Astrocyte (in vitro differentiated cells and primary cell): ENCODE measurements around the gene BMP7. TPM values are rescaled to one million over a fixed set of nuclear protein-coding genes. Genes with fewer than 3 reads are reported as not detected.

Source experiments
- DNase-seq: peaks from one replicate; pipeline ENCODE4 v3.0.0-alpha.2; 2010; ENCODE audit warnings: low read depth
- FAIRE-seq: peaks from 2 replicates; lab custom pipeline; 2011; peaks lifted over from hg19 to GRCh38; lab: Jason Lieb, UNC
- H2AFZ ChIP-seq: 2 replicates; pipeline ENCODE4 v1.6.0; 2012; ENCODE audit warnings: low read depth, low read length, inconsistent platforms
- H3K27ac ChIP-seq: 2 replicates; pipeline ENCODE4 v1.5.1; 2011; ENCODE audit warnings: low read depth, low read length, inconsistent platforms
- H3K27me3 ChIP-seq: 2 replicates; pipeline ENCODE4 v1.6.0; 2011; ENCODE audit warnings: low read length, inconsistent platforms; ENCODE audit not compliant: insufficient read depth
- H3K36me3 ChIP-seq: 2 replicates; pipeline ENCODE4 v1.5.1; 2011; ENCODE audit warnings: low read length, inconsistent platforms; ENCODE audit not compliant: insufficient read depth
- H3K4me1 ChIP-seq: 2 replicates; pipeline ENCODE4 v1.5.1; 2011; ENCODE audit warnings: low read length, inconsistent platforms; ENCODE audit not compliant: insufficient read depth
- H3K4me2 ChIP-seq: 2 replicates; pipeline ENCODE4 v1.6.0; 2012; ENCODE audit warnings: low read length, inconsistent platforms
- H3K4me3 ChIP-seq: 2 replicates; pipeline ENCODE4 v1.5.1; 2011; ENCODE audit warnings: low read depth, mild to moderate bottlenecking, low read length, inconsistent platforms; ENCODE audit not compliant: insufficient read depth
- H3K79me2 ChIP-seq: 2 replicates; pipeline ENCODE4 v1.6.0; 2012; ENCODE audit warnings: mild to moderate bottlenecking, low read length, inconsistent platforms; ENCODE audit not compliant: insufficient read depth
- H3K9ac ChIP-seq: 2 replicates; pipeline ENCODE4 v1.6.0; 2012; ENCODE audit warnings: mild to moderate bottlenecking, low read length, inconsistent platforms
- H3K9me3 ChIP-seq: 2 replicates; pipeline ENCODE4 v1.5.1; 2012; ENCODE audit warnings: low read depth, mild to moderate bottlenecking, low read length, inconsistent platforms; ENCODE audit not compliant: insufficient read depth
- H4K20me1 ChIP-seq: 2 replicates; pipeline ENCODE4 v1.6.0; 2012; ENCODE audit warnings: low read length, inconsistent platforms; ENCODE audit not compliant: insufficient read depth
- H3K27ac Mint-ChIP-seq: one replicate; pipeline ENCODE4 v1.8.0; 2021; ENCODE audit warnings: mild to moderate bottlenecking, mixed read lengths; ENCODE audit not compliant: unreplicated experiment
- H3K27me3 Mint-ChIP-seq: one replicate; pipeline ENCODE4 v1.8.0; 2021; ENCODE audit warnings: low read depth, mixed read lengths; ENCODE audit not compliant: unreplicated experiment
- H3K36me3 Mint-ChIP-seq: one replicate; pipeline ENCODE4 v1.8.0; 2021; ENCODE audit warnings: low read depth, mixed read lengths; ENCODE audit not compliant: unreplicated experiment
- H3K4me1 Mint-ChIP-seq: one replicate; pipeline ENCODE4 v1.8.0; 2021; ENCODE audit warnings: low read depth, mixed read lengths; ENCODE audit not compliant: unreplicated experiment
- H3K4me3 Mint-ChIP-seq: one replicate; pipeline ENCODE4 v1.8.0; 2021; ENCODE audit warnings: mild to moderate bottlenecking, moderate library complexity, mixed read lengths; ENCODE audit not compliant: unreplicated experiment
- H3K9me3 Mint-ChIP-seq: one replicate; pipeline ENCODE4 v1.8.0; 2021; ENCODE audit warnings: mild to moderate bottlenecking, mixed read lengths; ENCODE audit not compliant: unreplicated experiment
- CTCF ChIP-seq: IDR thresholded peaks from 2 replicates; pipeline ENCODE4 v1.5.1; 2011; ENCODE audit warnings: low read depth, mild to moderate bottlenecking, inconsistent platforms, low read length, moderate library complexity; ENCODE audit not compliant: insufficient read depth
- EZH2 ChIP-seq: IDR thresholded peaks from 2 replicates; pipeline ENCODE4 v1.6.1; 2012; ENCODE audit warnings: mild to moderate bottlenecking, low read length, inconsistent platforms; ENCODE audit not compliant: insufficient read depth
- total RNA-seq: library from RNA; stranded (reverse); gene quantifications from 2 replicates; pipeline ENCODE4 v1.2.1, GENCODE V29; 2021

The BMP7 gene
- total RNA-seq, 1 donor from 2014 or later = 15.3 TPM

- no peaks in the 10 kb centered on the region for H3K36me3 Mint-ChIP-seq
- no peak overlapping the region for H3K4me3 ChIP-seq
- no peak for DNase-seq
- FAIRE-seq = no peak
- H3K4me2 ChIP-seq = no peak overlapping the region
- peaks cover 9% of the 10 kb centered on the region for H3K4me1 Mint-ChIP-seq
- no peak overlapping the region for H3K4me3 Mint-ChIP-seq
- H2AFZ ChIP-seq = no peak overlapping the region
- H3K9me3 ChIP-seq = no peaks in the 10 kb centered on the region
- H3K79me2 ChIP-seq = no peaks in the 10 kb centered on the region
- TF ChIP-seq EZH2 = no peak
- no peak for TF ChIP-seq CTCF
- H4K20me1 ChIP-seq = no peaks in the 10 kb centered on the region
- peaks cover 2% of the 10 kb centered on the region for H3K4me1 ChIP-seq
- H3K27ac Mint-ChIP-seq = no peak overlapping the region
- H3K27me3 Mint-ChIP-seq = no peaks in the 10 kb centered on the region
- peaks cover 3% of the 10 kb centered on the region for H3K27me3 ChIP-seq
- no peaks in the 10 kb centered on the region for H3K36me3 ChIP-seq
- H3K27ac ChIP-seq = no peak overlapping the region
- no peaks in the 10 kb centered on the region for H3K9me3 Mint-ChIP-seq
- no peak overlapping the region for H3K9ac ChIP-seq
These were observed 20.4 kb downstream of the BMP7 start for GRCh38 chr20:57245997-57246396.

GRCh38 chr20:57244627-57245214, 21.7 kb downstream of the BMP7 start:
- DNase-seq = no peak
- no peaks in the 10 kb centered on the region for H3K27me3 Mint-ChIP-seq

More at GRCh38 chr20:57244627-57245214, 21.7 kb downstream of the BMP7 start:
- H3K27me3 ChIP-seq = peaks cover 6% of the 10 kb centered on the region
- no peaks in the 10 kb centered on the region for H3K9me3 ChIP-seq
- H3K27ac ChIP-seq = no peak overlapping the region
- H3K36me3 Mint-ChIP-seq = no peaks in the 10 kb centered on the region
- H3K9me3 Mint-ChIP-seq = no peaks in the 10 kb centered on the region
- no peaks in the 10 kb centered on the region for H3K36me3 ChIP-seq
- no peak overlapping the region for H3K4me3 Mint-ChIP-seq
- H3K79me2 ChIP-seq = no peaks in the 10 kb centered on the region
- peaks cover 4% of the 10 kb centered on the region for H3K4me1 Mint-ChIP-seq
- H3K4me3 ChIP-seq = no peak overlapping the region
- no peak overlapping the region for H3K4me2 ChIP-seq
- TF ChIP-seq EZH2 (no peak), CTCF (no peak)
- no peak overlapping the region for H3K27ac Mint-ChIP-seq
- no peak for FAIRE-seq
- H2AFZ ChIP-seq = no peak overlapping the region
- H4K20me1 ChIP-seq = no peaks in the 10 kb centered on the region
- no peaks in the 10 kb centered on the region for H3K4me1 ChIP-seq
- H3K9ac ChIP-seq = no peak overlapping the region
